T47D (cell line): ENCODE measurements around the gene PRRT1.
"Not testable (repeated sequence)": the region's sequence is repeated elsewhere in the genome, so short reads cannot be mapped to it uniquely, and the experiment has no call there.

ENCODE experiments used
- DNase-seq, 2 experiments: peaks; one replicate each; pipeline versions ENCODE4 v3.0.0 to v3.0.0-alpha.2; 2011 to 2012; ENCODE audit warnings: low read depth in 1 of 2, low spot score in 1 of 2
- JUND ChIP-seq: IDR thresholded peaks from 2 replicates; pipeline ENCODE4 v1.6.1; 2012; ENCODE audit warnings: low read depth
- in situ Hi-C: cut with HindIII; loops from 2 replicates; pipeline ENCODE4 v1.10.0; 2016; ENCODE audit warnings: low sequenced_read_pairs, low pct_unique_long_range_greater_than_20kb

Gene PRRT1

GRCh38 chr6:32191696-32192607 lies 40.2 kb upstream of the PRRT1 start:
- in situ Hi-C loops, result no loop called here

GRCh38 chr6:32190911-32191677 lies 39.4 kb upstream of the PRRT1 start:
- in situ Hi-C loops, result no loop called here
- TF ChIP-seq JUND, result no peak
- DNase-seq, result no peak

More at GRCh38 chr6:32191696-32192607, 40.2 kb upstream of the PRRT1 start:
- DNase-seq, result no peak
- no peak for TF ChIP-seq JUND

GRCh38 chr6:32190054-32190851 lies 38.5 kb upstream of the PRRT1 start, which contains the start of gene PBX2:
Gene PBX2, minus strand, starts transcription at chr6:32190202. Its CDS starts 287 bp downstream, at chr6:32189915.
- no peak for TF ChIP-seq JUND
- peak; percentile 62 to 93 for DNase-seq
- in situ Hi-C loops, result no loop called here

- TF ChIP-seq JUND, result no peak
- in situ Hi-C loops, result no loop called here
- no peak for DNase-seq
Measured at GRCh38 chr6:32189742-32190053, 38.0 kb upstream of the PRRT1 start.

- in situ Hi-C loops, result no loop called here
- no peak for TF ChIP-seq JUND
- no peak for DNase-seq
Measured at GRCh38 chr6:32189069-32189741, 37.5 kb upstream of the PRRT1 start.

GRCh38 chr6:32188381-32189068 lies 36.8 kb upstream of the PRRT1 start:
- TF ChIP-seq JUND, result no peak
- in situ Hi-C loops, result no loop called here
- no peak for DNase-seq

GRCh38 chr6:32187725-32188380 lies 36.1 kb upstream of the PRRT1 start:
- DNase-seq, in situ Hi-C loops: not testable (repeated sequence)

- no peak for DNase-seq
- in situ Hi-C loops, result no loop called here
- no peak for TF ChIP-seq JUND
Measured at GRCh38 chr6:32187009-32187709, 35.4 kb upstream of the PRRT1 start.

- DNase-seq, in situ Hi-C loops: not testable (repeated sequence)
Measured at GRCh38 chr6:32186151-32186840, 34.6 kb upstream of the PRRT1 start.

GRCh38 chr6:32185681-32186131 lies 34.0 kb upstream of the PRRT1 start:
- in situ Hi-C loops, result not testable (repeated sequence)
- DNase-seq, result peak in 1 of 2 experiments; percentile 58
